Type B pancreatic cell (in vitro differentiated cells): ENCODE measurements around the gene ABCF2. TPM values are rescaled to one million over a fixed set of nuclear protein-coding genes. Genes with fewer than 3 reads are reported as not detected.

Experiments used
- DNase-seq: peaks from one replicate; pipeline ENCODE4 v3.0.0; 2021; ENCODE audit warnings: mixed read lengths; ENCODE audit not compliant: unreplicated experiment; ENCODE audit errors: extremely low spot score
- H3K27ac Mint-ChIP-seq: 2 replicates; pipeline ENCODE4 v1.8.0; 2021; ENCODE audit warnings: mild to moderate bottlenecking, mixed read lengths
- H3K27me3 Mint-ChIP-seq: 2 replicates; pipeline ENCODE4 v1.8.0; 2021; ENCODE audit warnings: mixed read lengths
- H3K36me3 Mint-ChIP-seq: 2 replicates; pipeline ENCODE4 v1.8.0; 2021; ENCODE audit warnings: mixed read lengths
- H3K4me1 Mint-ChIP-seq: one replicate; pipeline ENCODE4 v1.8.0; 2021; ENCODE audit warnings: mixed read lengths; ENCODE audit not compliant: unreplicated experiment
- H3K4me3 Mint-ChIP-seq: 2 replicates; pipeline ENCODE4 v1.8.0; 2021; ENCODE audit warnings: mild to moderate bottlenecking, mixed read lengths
- H3K9me3 Mint-ChIP-seq: 2 replicates; pipeline ENCODE4 v1.8.0; 2021; ENCODE audit warnings: mixed read lengths
- CTCF ChIP-seq: fragments of 200-600 bp; sonication (generic); conservative IDR thresholded peaks from 2 replicates; pipeline ENCODE4 v1.5.0; 2021; ENCODE audit warnings: antibody characterized with exemption, mild to moderate bottlenecking
- total RNA-seq: library from RNA; stranded (reverse); gene quantifications from 2 replicates; pipeline ENCODE4 v1.2.1, GENCODE V29; 2021; ENCODE audit warnings: low replicate concordance

ABCF2 gene
- total RNA-seq, 1 donor from 2014 or later, result 46.5 TPM

- Mint-ChIP-seq H3K4me1 (no peaks in the 10 kb centered on the region), H3K9me3 (no peaks in the 10 kb centered on the region), H3K4me3 (no peak within 1 kb of the TSS), H3K27me3 (peaks cover 24% of the 10 kb centered on the region), H3K36me3 (peaks cover 14% of the 10 kb centered on the region), H3K27ac (no peak within 1 kb of the TSS)
- no peak for TF ChIP-seq CTCF
- no peak for DNase-seq
These were observed 16.7 kb downstream of the ABCF2 start, which contains the start of gene H2BK1 for GRCh38 chr7:151210087-151210854. H2BK1 (minus strand) TSS chr7:151210488; CDS start chr7:151210318, 170 bp downstream.

GRCh38 chr7:151209588-151209987 lies 17.4 kb downstream of the ABCF2 start:
- no peaks in the 10 kb centered on the region for H3K4me1 Mint-ChIP-seq
- no peaks in the 10 kb centered on the region for H3K9me3 Mint-ChIP-seq
- peaks cover 9% of the 10 kb centered on the region for H3K36me3 Mint-ChIP-seq
- peaks cover 31% of the 10 kb centered on the region for H3K27me3 Mint-ChIP-seq
- H3K4me3 Mint-ChIP-seq, result no peak overlapping the region
- H3K27ac Mint-ChIP-seq, result no peak overlapping the region
- TF ChIP-seq CTCF, result no peak
- no peak for DNase-seq

- peaks cover 3% of the 10 kb centered on the region for H3K36me3 Mint-ChIP-seq
- no peak overlapping the region for H3K4me3 Mint-ChIP-seq
- no peak overlapping the region for H3K27ac Mint-ChIP-seq
- H3K4me1 Mint-ChIP-seq, result no peaks in the 10 kb centered on the region
- no peak for DNase-seq
- H3K27me3 Mint-ChIP-seq, result peaks cover 36% of the 10 kb centered on the region
- no peaks in the 10 kb centered on the region for H3K9me3 Mint-ChIP-seq
- no peak for TF ChIP-seq CTCF
These were observed 18.6 kb downstream of the ABCF2 start for GRCh38 chr7:151208253-151208862.

- no peak for DNase-seq
- H3K9me3 Mint-ChIP-seq, result no peaks in the 10 kb centered on the region
- H3K4me1 Mint-ChIP-seq, result no peaks in the 10 kb centered on the region
- peaks cover 41% of the 10 kb centered on the region for H3K27me3 Mint-ChIP-seq
- no peak overlapping the region for H3K27ac Mint-ChIP-seq
- no peak overlapping the region for H3K4me3 Mint-ChIP-seq
- TF ChIP-seq CTCF, result no peak
- H3K36me3 Mint-ChIP-seq, result no peaks in the 10 kb centered on the region
These were observed 19.2 kb downstream of the ABCF2 start for GRCh38 chr7:151207804-151208203.

GRCh38 chr7:151207315-151207714 lies 19.7 kb downstream of the ABCF2 start:
- no peak for TF ChIP-seq CTCF
- DNase-seq, result no peak
- no peak overlapping the region for H3K27ac Mint-ChIP-seq
- H3K36me3 Mint-ChIP-seq, result no peaks in the 10 kb centered on the region
- H3K4me3 Mint-ChIP-seq, result no peak overlapping the region
- H3K27me3 Mint-ChIP-seq, result peaks cover 43% of the 10 kb centered on the region
- no peaks in the 10 kb centered on the region for H3K4me1 Mint-ChIP-seq
- H3K9me3 Mint-ChIP-seq, result no peaks in the 10 kb centered on the region
